ENCODE measurements around the gene CLK2. TPM values are rescaled to one million over a fixed set of nuclear protein-coding genes. Genes with fewer than 3 reads are reported as not detected.

The CLK2 gene
- total and polyA plus RNA-seq, 2 experiments from 2014 or later = 27.2 to 54.6 TPM

DNA sequence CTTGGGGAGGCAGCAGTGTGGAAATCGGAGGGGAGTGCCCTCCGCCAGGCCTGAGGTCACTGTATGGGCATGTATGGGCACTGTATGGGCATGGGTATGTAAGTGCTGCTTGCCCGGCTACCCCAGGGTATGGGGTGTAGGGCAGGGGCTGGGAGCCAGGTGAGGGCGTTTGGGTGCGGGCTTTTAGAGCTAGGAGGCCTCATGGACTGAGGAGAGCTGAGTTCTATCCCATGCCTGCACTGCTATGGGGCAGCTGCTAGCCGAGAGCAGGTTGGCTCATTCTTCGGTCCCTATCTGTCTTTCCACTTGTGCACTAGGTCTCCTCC is 22.6 kb upstream of the CLK2 start:
- H3K4me2 ChIP-seq = peak overlapping the region; percentile 98
- H3K79me2 ChIP-seq (replicated peaks; ENCODE audit: insufficient read depth) = no peaks in the 10 kb centered on the region
- H3K36me3 Mint-ChIP-seq (ENCODE audit: low read depth) = no peaks in the 10 kb centered on the region; the same call in 2 of the 3 replicates
- DNase-seq (ENCODE audit: low spot score) = no peak
- peak overlapping the region; percentile 97 for H3K4me3 ChIP-seq
- ATAC-seq = peak; percentile 37
- H3K27ac ChIP-seq (ENCODE audit: low read depth) = no peak overlapping the region
- no peaks in the 10 kb centered on the region for H4K20me1 ChIP-seq (replicated peaks; ENCODE audit: insufficient read depth)
- H3K4me1 ChIP-seq (ENCODE audit: insufficient read depth) = peaks cover 17% of the 10 kb centered on the region
- peak overlapping the region; percentile 98 for H2AFZ ChIP-seq
- no peak for TF ChIP-seq EZH2phosphoT487 (IDR thresholded peaks at IDR 0.05; ENCODE audit: unreplicated experiment)
- H3K4me1 Mint-ChIP-seq = peaks cover 29% of the 10 kb centered on the region
- H3K9me2 ChIP-seq (ENCODE audit: insufficient read depth) = no peaks in the 10 kb centered on the region
- H3K9me3 Mint-ChIP-seq = no peaks in the 10 kb centered on the region
- H3K27me3 Mint-ChIP-seq (ENCODE audit: insufficient read depth, low read depth, poor library complexity) = peaks cover 31% of the 10 kb centered on the region
- 0 out of 2 replicates have a peak, but pooled peaks cover 11% of the 10 kb centered on the region for H3F3A ChIP-seq (replicated peaks; ENCODE audit: low read depth)
- H3K4me3 Mint-ChIP-seq = peak overlapping the region; percentile 92
- H3K27ac Mint-ChIP-seq = no peak overlapping the region
- peaks cover 33% of the 10 kb centered on the region for H3K27me3 ChIP-seq (ENCODE audit: insufficient read depth)
- H3K36me3 ChIP-seq (ENCODE audit: insufficient read depth) = no peaks in the 10 kb centered on the region

GRCh38 chr1:155295183-155295941 is 22.1 kb upstream of the CLK2 start:
- no peak overlapping the region for H3K27ac ChIP-seq (ENCODE audit: low read depth)
- peaks cover 29% of the 10 kb centered on the region for H3K4me1 Mint-ChIP-seq
- H3K27me3 ChIP-seq (ENCODE audit: insufficient read depth) = peaks cover 33% of the 10 kb centered on the region
- no peaks in the 10 kb centered on the region; the same call in 2 of the 3 replicates for H3K36me3 Mint-ChIP-seq (ENCODE audit: low read depth)
- no peak overlapping the region for H3K27ac Mint-ChIP-seq
- peak; percentile 80 for DNase-seq (ENCODE audit: low spot score)
- TF ChIP-seq EZH2 (IDR thresholded peaks at IDR 0.05; ENCODE audit: low read depth, unreplicated experiment) = no peak
- no peak for TF ChIP-seq ZNF114 (CRISPR knock-in tag; IDR thresholded peaks at IDR 0.05)
- no peak for TF ChIP-seq NANOG (IDR thresholded peaks at IDR 0.05; ENCODE audit: borderline replicate concordance)
- TF ChIP-seq, protein P1, sequence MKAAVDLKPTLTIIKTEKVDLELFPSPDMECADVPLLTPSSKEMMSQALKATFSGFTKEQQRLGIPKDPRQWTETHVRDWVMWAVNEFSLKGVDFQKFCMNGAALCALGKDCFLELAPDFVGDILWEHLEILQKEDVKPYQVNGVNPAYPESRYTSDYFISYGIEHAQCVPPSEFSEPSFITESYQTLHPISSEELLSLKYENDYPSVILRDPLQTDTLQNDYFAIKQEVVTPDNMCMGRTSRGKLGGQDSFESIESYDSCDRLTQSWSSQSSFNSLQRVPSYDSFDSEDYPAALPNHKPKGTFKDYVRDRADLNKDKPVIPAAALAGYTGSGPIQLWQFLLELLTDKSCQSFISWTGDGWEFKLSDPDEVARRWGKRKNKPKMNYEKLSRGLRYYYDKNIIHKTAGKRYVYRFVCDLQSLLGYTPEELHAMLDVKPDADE (IDR thresholded peaks at IDR 0.05) = no peak
- no peak for TF ChIP-seq CREB1 (CRISPR knock-in tag; IDR thresholded peaks at IDR 0.05; ENCODE audit: low read depth)
- no peak for TF ChIP-seq STAT1 (IDR thresholded peaks at IDR 0.05; ENCODE audit: unreplicated experiment)
- no peak for TF ChIP-seq JUNB (IDR thresholded peaks at IDR 0.05; ENCODE audit: unreplicated experiment)
- TF ChIP-seq REST (IDR thresholded peaks at IDR 0.05; ENCODE audit: unreplicated experiment) = no peak
- TF ChIP-seq ZNF462 (CRISPR knock-in tag; IDR thresholded peaks at IDR 0.05) = no peak
- no peak for TF ChIP-seq EZH2phosphoT487 (IDR thresholded peaks at IDR 0.05; ENCODE audit: unreplicated experiment)
- H3K9me2 ChIP-seq (ENCODE audit: insufficient read depth) = no peaks in the 10 kb centered on the region
- peak overlapping the region; percentile 97 for H3K4me3 ChIP-seq
- no peaks in the 10 kb centered on the region for H3K79me2 ChIP-seq (replicated peaks; ENCODE audit: insufficient read depth)
- H2AFZ ChIP-seq = peak overlapping the region; percentile 98
- no peaks in the 10 kb centered on the region for H3K36me3 ChIP-seq (ENCODE audit: insufficient read depth)
- peak overlapping the region; percentile 92 for H3K4me3 Mint-ChIP-seq
- peak overlapping the region; percentile 98 for H3K4me2 ChIP-seq
- peaks cover 17% of the 10 kb centered on the region for H3K4me1 ChIP-seq (ENCODE audit: insufficient read depth)
- H3F3A ChIP-seq (replicated peaks; ENCODE audit: low read depth) = 0 out of 2 replicates have a peak, but pooled peaks cover 11% of the 10 kb centered on the region
- peaks cover 31% of the 10 kb centered on the region for H3K27me3 Mint-ChIP-seq (ENCODE audit: insufficient read depth, low read depth, poor library complexity)
- H4K20me1 ChIP-seq (replicated peaks; ENCODE audit: insufficient read depth) = no peaks in the 10 kb centered on the region
- peak; percentile 83 for ATAC-seq
- no peaks in the 10 kb centered on the region for H3K9me3 Mint-ChIP-seq
